ENCODE measurements around the gene A1BG.
A peak's percentile ranks its signal among the peaks of the same experiment; 100 is the strongest.
"Not testable (repeated sequence)": the region's sequence is repeated elsewhere in the genome, so short reads cannot be mapped to it uniquely, and the experiment has no call there.

The A1BG gene

GRCh38 chr19:58350871-58351557 lies 2.3 kb downstream of the A1BG start:
- no peak for DNase-seq (ENCODE audit: low read depth)
- no peak for TF ChIP-seq CTCF (IDR thresholded peaks at IDR 0.05; ENCODE audit: insufficient read depth, low read depth, low read length, missing control alignments)
- H3K4me3 ChIP-seq (ENCODE audit: low read depth, low read length), result no peak overlapping the region

- no peak for DNase-seq (ENCODE audit: low read depth)
- no peak overlapping the region for H3K4me3 ChIP-seq (ENCODE audit: low read depth, low read length)
- TF ChIP-seq CTCF (IDR thresholded peaks at IDR 0.05; ENCODE audit: insufficient read depth, low read depth, low read length, missing control alignments), result no peak
Measured at GRCh38 chr19:58350001-58350861, 3.1 kb downstream of the A1BG start.

- no peak for DNase-seq (ENCODE audit: low read depth)
- H3K4me3 ChIP-seq (ENCODE audit: low read depth, low read length), result no peak overlapping the region
- no peak for TF ChIP-seq CTCF (IDR thresholded peaks at IDR 0.05; ENCODE audit: insufficient read depth, low read depth, low read length, missing control alignments)
Measured at GRCh38 chr19:58349590-58349989, 3.7 kb downstream of the A1BG start.

GRCh38 chr19:58348080-58348479 lies 5.2 kb downstream of the A1BG start:
- not testable (repeated sequence) for DNase-seq (ENCODE audit: low read depth)
- peak overlapping the region; percentile 98 for H3K4me3 ChIP-seq (ENCODE audit: low read depth, low read length)

GRCh38 chr19:58346961-58347929 lies 6.0 kb downstream of the A1BG start:
- DNase-seq (ENCODE audit: low read depth), result peak; percentile 90
- no peak for TF ChIP-seq CTCF (IDR thresholded peaks at IDR 0.05; ENCODE audit: insufficient read depth, low read depth, low read length, missing control alignments)

GRCh38 chr19:58345558-58345957 lies 7.7 kb downstream of the A1BG start:
- DNase-seq (ENCODE audit: low read depth), result no peak
- no peak for TF ChIP-seq CTCF (IDR thresholded peaks at IDR 0.05; ENCODE audit: insufficient read depth, low read depth, low read length, missing control alignments)
- H3K4me3 ChIP-seq (ENCODE audit: low read depth, low read length), result no peak overlapping the region

More at GRCh38 chr19:58346961-58347929, 6.0 kb downstream of the A1BG start:
- peak overlapping the region; percentile 98 for H3K4me3 ChIP-seq (ENCODE audit: low read depth, low read length)
